ENCODE measurements around the gene TNPO2. TPM values are rescaled to one million over a fixed set of nuclear protein-coding genes. Genes with fewer than 3 reads are reported as not detected.

The TNPO2 gene
- total RNA-seq, 1 experiment from 2014 or later, result 89.5 TPM

GRCh38 chr19:12657966-12658365 is 65.8 kb downstream of the TNPO2 start:
- H3K4me3 Mint-ChIP-seq (ENCODE audit: unreplicated experiment), result no peak overlapping the region
- H3K36me3 Mint-ChIP-seq (ENCODE audit: insufficient read depth, unreplicated experiment), result peaks cover 40% of the 10 kb centered on the region
- H3K27me3 Mint-ChIP-seq (ENCODE audit: insufficient read depth, unreplicated experiment), result no peaks in the 10 kb centered on the region
- intact Hi-C loops (cut with micrococcal nuclease), result no loop called here
- H3K27ac Mint-ChIP-seq (ENCODE audit: low read depth, unreplicated experiment), result no peak overlapping the region
- ChIA-PET POLR2A (no interaction called here), CTCF (interaction anchor here (0.6 to 0.9 kb wide), 2 partner anchors 9 to 14 kb away, joined by 3 read pairs; partner anchors contain the start of genes MAN2B1 and WDR83)
- no peaks in the 10 kb centered on the region for H3K4me1 Mint-ChIP-seq (ENCODE audit: insufficient read depth, unreplicated experiment)
- no peaks in the 10 kb centered on the region for H3K9me3 Mint-ChIP-seq (ENCODE audit: unreplicated experiment)
- TF ChIP-seq CTCF (IDR thresholded peaks at IDR 0.05; ENCODE audit: unreplicated experiment), result no peak
- DNase-seq (ENCODE audit: unreplicated experiment), result no peak
- no TSS peak for BruUV-seq (replicated peaks)

GRCh38 chr19:12656899-12657571 is 66.7 kb downstream of the TNPO2 start:
- Mint-ChIP-seq H3K4me3 (ENCODE audit: unreplicated experiment) (no peak overlapping the region), H3K9me3 (ENCODE audit: unreplicated experiment) (no peaks in the 10 kb centered on the region), H3K4me1 (ENCODE audit: insufficient read depth, unreplicated experiment) (no peaks in the 10 kb centered on the region), H3K27ac (ENCODE audit: low read depth, unreplicated experiment) (no peak overlapping the region), H3K36me3 (ENCODE audit: insufficient read depth, unreplicated experiment) (peaks cover 33% of the 10 kb centered on the region), H3K27me3 (ENCODE audit: insufficient read depth, unreplicated experiment) (no peaks in the 10 kb centered on the region)
- TF ChIP-seq CTCF (IDR thresholded peaks at IDR 0.05; ENCODE audit: unreplicated experiment), result no peak
- DNase-seq (ENCODE audit: unreplicated experiment), result no peak
- intact Hi-C loops (cut with micrococcal nuclease), result no loop called here
- CTCF ChIA-PET, result no interaction called here
- POLR2A ChIA-PET, result no interaction called here
- BruUV-seq (replicated peaks), result no TSS peak

DNA sequence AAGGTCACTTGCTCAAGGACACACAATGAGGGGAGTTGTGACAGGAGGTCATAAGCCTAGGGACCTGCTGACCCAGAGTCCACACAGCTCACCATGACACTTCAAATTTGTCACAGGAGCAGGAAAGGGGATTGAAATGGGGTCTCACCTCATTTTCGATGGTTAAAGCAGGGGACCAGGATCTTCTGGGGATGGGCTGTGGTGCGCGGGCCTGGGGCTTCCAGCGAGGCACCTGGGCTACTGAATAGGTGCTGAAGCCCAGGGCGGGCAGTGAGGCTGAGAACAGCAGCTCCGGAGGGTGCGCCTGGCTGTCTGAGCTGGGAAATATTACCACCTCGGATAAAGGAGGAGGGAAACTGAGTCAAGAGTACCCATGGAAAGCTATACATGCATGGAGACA is 68.2 kb downstream of the TNPO2 start:
- CTCF ChIA-PET, result interaction anchor here (0.6 to 1.4 kb wide), 2 partner anchors 16 to 956 kb away, joined by 3 to 4 read pairs; no protein-coding TSS in a partner anchor

DNA sequence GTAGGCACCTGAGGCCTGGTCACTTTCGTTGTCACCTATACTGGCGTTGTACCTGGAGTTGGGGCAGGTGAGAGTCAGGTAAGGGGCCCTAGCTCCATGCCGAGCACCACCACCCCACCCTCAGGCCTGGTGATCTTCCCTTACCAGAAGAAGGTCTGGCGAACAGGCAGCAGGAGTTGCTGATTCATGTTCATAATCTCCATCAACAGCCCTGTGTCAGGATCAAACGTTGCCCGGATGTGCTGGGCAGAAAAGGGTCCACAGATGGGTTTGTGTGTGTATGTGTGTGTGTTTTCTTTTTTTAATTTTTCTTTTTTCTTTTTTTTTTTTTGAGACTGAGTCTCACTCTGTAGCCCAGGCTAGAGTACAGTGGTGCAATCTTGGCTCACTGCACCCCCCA is 71.5 kb downstream of the TNPO2 start:
- Mint-ChIP-seq H3K27me3 (ENCODE audit: insufficient read depth, unreplicated experiment) (no peaks in the 10 kb centered on the region), H3K9me3 (ENCODE audit: unreplicated experiment) (no peaks in the 10 kb centered on the region), H3K4me3 (ENCODE audit: unreplicated experiment) (no peak overlapping the region), H3K27ac (ENCODE audit: low read depth, unreplicated experiment) (no peak overlapping the region), H3K36me3 (ENCODE audit: insufficient read depth, unreplicated experiment) (peaks cover 6% of the 10 kb centered on the region), H3K4me1 (ENCODE audit: insufficient read depth, unreplicated experiment) (no peaks in the 10 kb centered on the region)
- no TSS peak for BruUV-seq (replicated peaks)
- intact Hi-C loops (cut with micrococcal nuclease), result no loop called here
- no peak for TF ChIP-seq CTCF (IDR thresholded peaks at IDR 0.05; ENCODE audit: unreplicated experiment)
- CTCF ChIA-PET, result no interaction called here
- POLR2A ChIA-PET, result interaction anchor here (0.6 kb wide), 1 partner anchor 41 kb away, joined by 4 read pairs; the partner anchor contains the start of genes ZNF490 and ZNF791
- no peak for DNase-seq (ENCODE audit: unreplicated experiment)

More for the DNA sequence above, 68.2 kb downstream of the TNPO2 start:
- H3K9me3 Mint-ChIP-seq (ENCODE audit: unreplicated experiment), result no peaks in the 10 kb centered on the region
- H3K36me3 Mint-ChIP-seq (ENCODE audit: insufficient read depth, unreplicated experiment), result peaks cover 18% of the 10 kb centered on the region
- TF ChIP-seq CTCF (IDR thresholded peaks at IDR 0.05; ENCODE audit: unreplicated experiment), result no peak
- no peaks in the 10 kb centered on the region for H3K4me1 Mint-ChIP-seq (ENCODE audit: insufficient read depth, unreplicated experiment)
- POLR2A ChIA-PET, result interaction anchor here (0.7 to 0.8 kb wide), 2 partner anchors 22 to 45 kb away, joined by 3 to 5 read pairs; partner anchors contain the start of genes ZNF490 and ZNF791
- intact Hi-C loops (cut with micrococcal nuclease), result no loop called here
- BruUV-seq (replicated peaks), result no TSS peak
- H3K27me3 Mint-ChIP-seq (ENCODE audit: insufficient read depth, unreplicated experiment), result no peaks in the 10 kb centered on the region
- H3K27ac Mint-ChIP-seq (ENCODE audit: low read depth, unreplicated experiment), result no peak overlapping the region
- DNase-seq (ENCODE audit: unreplicated experiment), result no peak
- no peak overlapping the region for H3K4me3 Mint-ChIP-seq (ENCODE audit: unreplicated experiment)

Measured in MCF 10A (cell line).